RWPE2 (cell line): ENCODE measurements around the gene CREB3L1.

Experiments
- ATAC-seq: fragments of 200-7000 bp; cut with Tn5 transposase; 3 replicates; pipeline ENCODE4 v1.9.1; 2021; ENCODE audit warnings: low read depth
- DNase-seq: peaks from one replicate; pipeline ENCODE4 v3.0.0-alpha.2; 2020; ENCODE audit warnings: low spot score
- H3K27ac ChIP-seq: fragments of 450-650 bp; 2 replicates; pipeline ENCODE4 v1.5.1; 2017; ENCODE audit warnings: mild to moderate bottlenecking; ENCODE audit not compliant: poor library complexity, severe bottlenecking
- H3K27me3 ChIP-seq: fragments of 250-450 bp; sonication (Bioruptor Pico); 2 replicates; pipeline ENCODE4 v1.5.1; 2021; ENCODE audit warnings: mild to moderate bottlenecking, moderate library complexity; ENCODE audit not compliant: insufficient read depth, poor library complexity, severe bottlenecking
- H3K36me3 ChIP-seq: fragments of 250-450 bp; sonication (Bioruptor Pico); 2 replicates; pipeline ENCODE4 v1.5.1; 2020; ENCODE audit warnings: low read depth, mild to moderate bottlenecking, moderate library complexity
- H3K4me1 ChIP-seq: fragments of 250-450 bp; sonication (Bioruptor Pico); 2 replicates; pipeline ENCODE4 v1.5.1; 2021; ENCODE audit warnings: mild to moderate bottlenecking, moderate library complexity; ENCODE audit not compliant: insufficient read depth, poor library complexity, severe bottlenecking
- H3K4me3 ChIP-seq: fragments of 250-450 bp; sonication (Bioruptor Pico); 2 replicates; pipeline ENCODE4 v1.5.1; 2021; ENCODE audit warnings: mild to moderate bottlenecking, moderate library complexity; ENCODE audit not compliant: severe bottlenecking
- H3K9me3 ChIP-seq: fragments of 250-450 bp; sonication (Bioruptor Pico); 2 replicates; pipeline ENCODE4 v1.5.1; 2021; ENCODE audit warnings: mild to moderate bottlenecking, moderate library complexity; ENCODE audit not compliant: severe bottlenecking
- CTCF ChIP-seq: fragments of 450-650 bp; IDR thresholded peaks from one replicate; pipeline ENCODE4 v1.5.1; 2017; ENCODE audit warnings: mild to moderate bottlenecking, moderate library complexity; ENCODE audit not compliant: poor library complexity, severe bottlenecking

CREB3L1 gene

GRCh38 chr11:46264976-46265375, 12.5 kb upstream of the CREB3L1 start:
- Histone ChIP-seq H3K9me3 (no peaks in the 10 kb centered on the region), H3K4me3 (no peak overlapping the region), H3K27ac (no peak overlapping the region), H3K36me3 (no peaks in the 10 kb centered on the region), H3K27me3 (no peaks in the 10 kb centered on the region), H3K4me1 (no peaks in the 10 kb centered on the region)
- no peak for TF ChIP-seq CTCF
- ATAC-seq (no peak), DNase-seq (no peak)

- no peak for TF ChIP-seq CTCF
- Histone ChIP-seq H3K27ac (no peak overlapping the region), H3K36me3 (no peaks in the 10 kb centered on the region), H3K27me3 (no peaks in the 10 kb centered on the region), H3K4me3 (no peak overlapping the region), H3K4me1 (no peaks in the 10 kb centered on the region), H3K9me3 (no peaks in the 10 kb centered on the region)
- DNase-seq: no peak
- ATAC-seq: no peak
Observed at GRCh38 chr11:46265764-46266163, 11.7 kb upstream of the CREB3L1 start.

DNA sequence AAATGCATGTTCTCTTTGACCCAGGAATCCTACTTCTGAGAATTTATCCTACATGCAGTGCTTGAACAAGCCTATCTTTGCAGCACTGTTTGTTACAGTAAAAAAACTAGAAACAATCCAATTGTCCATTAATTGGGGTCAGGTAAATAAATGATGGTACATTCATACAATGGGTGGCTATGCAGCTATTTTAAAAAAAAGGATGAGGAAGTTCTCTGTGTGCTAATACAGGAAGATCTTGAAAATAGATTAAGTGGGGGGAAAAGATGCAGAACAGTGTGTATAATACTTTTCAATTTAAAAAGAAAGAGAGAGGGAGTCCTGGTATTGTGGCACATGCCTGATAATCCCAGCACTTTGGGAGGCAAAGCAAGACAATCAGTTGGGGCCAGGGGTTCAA, 9.5 kb upstream of the CREB3L1 start:
- TF ChIP-seq CTCF: no peak
- Histone ChIP-seq H3K4me3 (no peak overlapping the region), H3K27me3 (no peaks in the 10 kb centered on the region), H3K4me1 (peaks cover 5% of the 10 kb centered on the region), H3K27ac (no peak overlapping the region), H3K36me3 (no peaks in the 10 kb centered on the region), H3K9me3 (no peaks in the 10 kb centered on the region)
- DNase-seq (no peak), ATAC-seq (no peak)

- TF ChIP-seq CTCF: no peak
- Histone ChIP-seq H3K36me3 (no peaks in the 10 kb centered on the region), H3K4me1 (peaks cover 15% of the 10 kb centered on the region), H3K27me3 (no peaks in the 10 kb centered on the region), H3K27ac (no peak overlapping the region), H3K9me3 (no peaks in the 10 kb centered on the region), H3K4me3 (no peak overlapping the region)
- ATAC-seq (no peak), DNase-seq (no peak)
Observed at GRCh38 chr11:46270684-46271083, 6.8 kb upstream of the CREB3L1 start.

DNA sequence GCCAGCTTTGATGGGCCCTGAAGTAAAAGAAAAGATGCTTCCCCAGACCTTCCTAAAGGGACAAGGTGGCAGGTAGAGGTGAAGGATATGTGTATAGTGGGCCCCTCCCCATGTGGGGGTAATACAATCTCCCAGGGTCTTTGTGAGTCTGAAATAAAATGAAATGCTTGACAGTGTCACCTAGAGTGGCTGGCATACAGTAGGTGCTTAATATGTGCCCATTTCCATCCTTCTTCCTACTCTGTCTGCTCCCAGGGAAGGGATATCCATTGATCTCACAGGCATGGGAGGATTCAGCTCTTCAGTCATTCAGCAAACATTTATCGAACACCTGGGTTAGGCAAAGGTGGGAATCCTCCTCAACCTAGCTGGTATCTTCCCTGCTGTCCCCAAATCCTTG, 6.1 kb upstream of the CREB3L1 start:
- Histone ChIP-seq H3K27me3 (no peaks in the 10 kb centered on the region), H3K9me3 (no peaks in the 10 kb centered on the region), H3K27ac (no peak overlapping the region), H3K4me1 (peaks cover 15% of the 10 kb centered on the region), H3K36me3 (no peaks in the 10 kb centered on the region), H3K4me3 (no peak overlapping the region)
- ATAC-seq (no peak), DNase-seq (no peak)
- no peak for TF ChIP-seq CTCF
